Right renal pelvis (tissue), 4 donors: ENCODE data around the gene RPS28. TPM values are rescaled to one million over a fixed set of nuclear protein-coding genes. Genes with fewer than 3 reads are reported as not detected.
A peak's percentile ranks its signal among the peaks of the same experiment; 100 is the strongest.
"Not testable (repeated sequence)": the region's sequence is repeated elsewhere in the genome, so short reads cannot be mapped to it uniquely, and the experiment has no call there.

Experiments used
- DNase-seq, 4 donors: peaks; one replicate each; pipeline ENCODE4 v3.0.0-alpha.2; 2013; ENCODE audit warnings: low read depth in 4 of 4, low spot score in 3 of 4, missing footprints in 1 of 4
- polyA plus RNA-seq, 4 donors: library from polyadenylated mRNA; unstranded; fragments of 120-200 nt; gene quantifications; one replicate each; pipeline ENCODE4 v1.2.1, GENCODE V29; 2013; ENCODE audit not compliant: insufficient read length in 4 of 4

The RPS28 gene
- polyA plus RNA-seq, 4 donors: 326 to 611 (median 414) TPM

GRCh38 chr19:8340341-8341096, 19.2 kb downstream of the RPS28 start:
- no peak for DNase-seq

- not testable (repeated sequence) for DNase-seq
These were observed 20.2 kb downstream of the RPS28 start for GRCh38 chr19:8341504-8341903.

GRCh38 chr19:8342316-8342683, 21.0 kb downstream of the RPS28 start:
- DNase-seq: no peak

- peak in 3 of 4 donors; percentile 80 to 86 (median 85) for DNase-seq
These were observed 21.6 kb downstream of the RPS28 start, which contains the start of gene KANK3 for GRCh38 chr19:8342684-8343482. KANK3 (minus strand) TSS chr19:8343262; CDS start chr19:8337828, 5,434 bp downstream.

- no peak for DNase-seq
These were observed 22.2 kb downstream of the RPS28 start for GRCh38 chr19:8343483-8343844.

GRCh38 chr19:8349629-8350372, 28.5 kb downstream of the RPS28 start:
- not testable (repeated sequence) for DNase-seq

- DNase-seq: peak in 1 of 4 donors; percentile 51
These were observed 31.0 kb downstream of the RPS28 start for GRCh38 chr19:8352134-8352827.

GRCh38 chr19:8352845-8353244, 31.5 kb downstream of the RPS28 start:
- not testable (repeated sequence) for DNase-seq

- DNase-seq: no peak
These were observed 34.5 kb downstream of the RPS28 start for GRCh38 chr19:8355631-8356402.

GRCh38 chr19:8357007-8357521, 35.8 kb downstream of the RPS28 start:
- no peak for DNase-seq

GRCh38 chr19:8358948-8359347, 37.7 kb downstream of the RPS28 start:
- DNase-seq: no peak

GRCh38 chr19:8360196-8360595, 38.9 kb downstream of the RPS28 start:
- no peak for DNase-seq

- DNase-seq: peak in 1 of 4 donors; percentile 73
These were observed 40.9 kb downstream of the RPS28 start for GRCh38 chr19:8361921-8362793.

GRCh38 chr19:8363803-8364771, 42.8 kb downstream of the RPS28 start, which contains the start of gene ANGPTL4:
ANGPTL4 (plus strand) TSS chr19:8364155; CDS start chr19:8364322, 167 bp downstream.
- no peak for DNase-seq

GRCh38 chr19:8366121-8366581, 44.9 kb downstream of the RPS28 start:
- no peak for DNase-seq

- no peak for DNase-seq
These were observed 45.6 kb downstream of the RPS28 start for GRCh38 chr19:8366961-8367326.

- peak in 3 of 4 donors; percentile 82 to 92 (median 87) for DNase-seq
These were observed 46.2 kb downstream of the RPS28 start for GRCh38 chr19:8367327-8368001.
